ENCODE measurements around the gene METTL13.
A peak's percentile ranks its signal among the peaks of the same experiment; 100 is the strongest.

Gene METTL13

DNA sequence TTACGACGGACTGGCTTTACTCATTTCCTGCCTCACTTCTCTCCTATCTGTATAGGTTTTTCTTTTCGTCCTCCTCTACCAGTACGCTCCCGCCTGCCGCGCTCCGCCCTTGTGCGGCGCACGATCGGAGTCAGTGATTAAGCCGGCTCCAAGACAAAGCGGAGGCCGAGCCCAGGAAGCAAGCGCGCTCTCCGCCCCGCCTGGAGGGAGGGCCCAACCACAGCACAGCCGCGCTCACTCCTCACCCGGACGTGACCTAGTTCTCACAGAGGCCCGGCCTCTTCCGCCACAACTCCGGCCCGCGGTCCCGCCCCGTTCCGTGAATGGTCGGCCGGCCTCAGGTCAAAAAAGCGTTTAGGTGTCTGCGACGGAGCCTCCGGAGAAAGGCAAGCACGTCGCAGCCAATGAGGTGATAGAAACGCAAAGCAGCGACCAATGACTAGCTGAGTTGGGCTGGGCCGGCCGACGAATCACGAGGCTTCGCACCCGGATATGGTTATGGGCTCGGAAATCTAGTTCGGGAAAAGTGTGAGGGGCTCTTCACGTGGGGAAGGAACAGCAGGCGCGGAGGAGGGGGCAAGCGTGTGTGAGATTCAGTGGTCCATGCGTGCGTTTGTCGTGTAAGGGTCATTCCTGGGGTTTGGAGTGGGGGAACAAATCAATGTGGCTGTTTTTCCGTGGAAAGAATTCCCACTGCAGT lies at the start of gene METTL13:
METTL13 (plus strand) TSS at position 485 of the 700 bp plus-strand sequence. CDS start 308 bp downstream, outside the sequence.
- peak; percentile 94 to 97 for DNase-seq (ENCODE audit: extremely low read depth in 1 of 2, low read depth in 1 of 2)

GRCh38 chr1:171736196-171736595 lies 45.3 kb upstream of the METTL13 start:
- DNase-seq (ENCODE audit: extremely low read depth in 1 of 2, low read depth in 1 of 2), result no peak

DNA sequence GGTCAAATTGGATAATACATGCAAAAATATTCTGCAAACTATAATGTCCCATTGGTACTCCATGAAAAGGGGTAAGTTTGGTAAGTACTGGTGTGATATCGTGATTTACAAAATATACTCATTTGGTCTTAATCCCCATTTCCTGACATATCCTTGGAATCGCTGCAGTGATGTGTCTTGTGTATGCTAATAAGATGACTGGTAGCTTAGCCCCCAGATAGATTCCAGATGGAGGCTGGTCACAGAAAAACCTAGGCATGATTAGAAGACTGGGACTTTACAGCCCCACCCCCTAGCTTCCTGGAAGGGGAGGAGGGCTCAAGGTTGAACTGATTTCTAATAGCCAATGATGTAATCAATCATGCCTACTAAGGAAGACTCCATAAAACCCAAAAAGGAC lies 42.5 kb upstream of the METTL13 start:
- no peak for DNase-seq (ENCODE audit: extremely low read depth in 1 of 2, low read depth in 1 of 2)

- DNase-seq (ENCODE audit: extremely low read depth in 1 of 2, low read depth in 1 of 2), result no peak
These were observed 41.8 kb upstream of the METTL13 start for GRCh38 chr1:171739656-171740055.

DNA sequence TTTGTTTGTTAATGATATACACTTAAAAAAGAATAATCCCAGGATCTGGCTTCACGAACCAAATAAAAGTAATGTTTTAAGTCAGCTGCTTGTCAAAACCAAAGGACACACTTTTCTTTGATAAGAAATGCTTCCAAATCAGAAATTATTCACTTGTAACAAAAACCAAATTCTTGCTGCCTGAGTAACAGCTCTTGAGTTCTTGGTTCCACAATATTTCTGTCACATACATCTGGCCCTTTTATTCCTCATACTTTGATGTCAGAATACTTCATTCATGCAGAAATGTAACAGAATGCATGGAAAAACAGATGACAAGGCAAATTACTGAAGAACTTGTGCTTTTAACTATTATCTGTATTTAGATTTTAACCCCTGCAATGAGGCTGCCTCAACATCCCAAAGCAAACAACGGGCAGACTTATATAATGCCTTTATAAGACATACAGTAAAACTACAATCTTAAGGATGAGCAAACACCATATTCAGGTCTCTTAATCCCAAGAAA lies 41.0 kb upstream of the METTL13 start:
- no peak for DNase-seq (ENCODE audit: extremely low read depth in 1 of 2, low read depth in 1 of 2)

GRCh38 chr1:171740987-171741871 lies 40.2 kb upstream of the METTL13 start:
- no peak for DNase-seq (ENCODE audit: extremely low read depth in 1 of 2, low read depth in 1 of 2)

GRCh38 chr1:171741872-171742576 lies 39.4 kb upstream of the METTL13 start, which contains the start of gene VAMP4:
Gene VAMP4, minus strand, starts transcription at chr1:171742065. Its CDS starts 3,651 bp downstream, at chr1:171738414.
- peak; percentile 49 to 79 for DNase-seq (ENCODE audit: extremely low read depth in 1 of 2, low read depth in 1 of 2)

GRCh38 chr1:171742577-171742922 lies 38.9 kb upstream of the METTL13 start:
- DNase-seq (ENCODE audit: extremely low read depth in 1 of 2, low read depth in 1 of 2), result no peak

- DNase-seq (ENCODE audit: extremely low read depth in 1 of 2, low read depth in 1 of 2), result no peak
These were observed 38.2 kb upstream of the METTL13 start for GRCh38 chr1:171743081-171743870.

- no peak for DNase-seq (ENCODE audit: extremely low read depth in 1 of 2, low read depth in 1 of 2)
These were observed 36.5 kb upstream of the METTL13 start for GRCh38 chr1:171744986-171745385.

GRCh38 chr1:171748651-171749050 lies 32.8 kb upstream of the METTL13 start:
- DNase-seq (ENCODE audit: extremely low read depth in 1 of 2, low read depth in 1 of 2), result no peak

DNA sequence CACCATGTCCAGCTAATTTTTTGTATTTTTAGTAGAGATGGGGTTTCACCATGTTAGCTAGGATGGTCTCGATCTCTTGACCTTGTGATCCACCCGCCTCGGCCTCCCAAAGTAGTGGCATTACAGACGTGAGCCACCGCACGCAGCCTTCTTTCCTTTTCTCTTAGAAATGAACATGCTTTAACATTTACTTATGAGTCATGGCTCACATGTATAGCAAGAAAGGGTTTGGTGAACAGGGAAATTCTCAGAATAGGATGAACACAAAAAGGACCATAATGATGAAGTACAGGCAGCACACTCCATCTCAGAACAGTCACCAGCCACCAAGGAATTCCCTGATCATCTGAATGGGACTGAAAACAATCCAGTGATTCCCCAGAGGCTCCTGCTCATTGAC lies 30.2 kb upstream of the METTL13 start:
- DNase-seq (ENCODE audit: extremely low read depth in 1 of 2, low read depth in 1 of 2), result no peak

DNA sequence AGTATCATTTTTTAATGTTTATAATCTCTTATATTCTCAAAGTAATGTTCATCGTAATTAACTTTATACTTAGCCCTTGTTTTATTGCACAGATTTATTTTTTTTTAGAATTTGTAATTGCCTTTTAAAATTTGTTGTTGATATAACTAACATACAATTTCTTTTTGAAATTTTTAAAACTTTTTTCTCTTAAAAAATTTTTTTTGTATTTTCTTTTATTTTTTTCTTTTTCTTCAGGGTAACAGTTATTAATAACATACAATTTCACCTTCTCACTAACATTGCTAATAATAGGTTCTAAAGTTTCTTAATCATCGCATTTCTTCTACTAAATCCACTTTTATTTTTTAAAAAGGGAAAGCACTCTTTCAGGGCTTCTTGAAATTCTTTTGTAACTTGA lies 28.3 kb upstream of the METTL13 start:
- no peak for DNase-seq (ENCODE audit: extremely low read depth in 1 of 2, low read depth in 1 of 2)

- DNase-seq (ENCODE audit: extremely low read depth in 1 of 2, low read depth in 1 of 2), result no peak
These were observed 27.6 kb upstream of the METTL13 start for GRCh38 chr1:171753685-171754352.

GRCh38 chr1:171754353-171754705 lies 27.1 kb upstream of the METTL13 start:
- DNase-seq (ENCODE audit: extremely low read depth in 1 of 2, low read depth in 1 of 2), result no peak

GRCh38 chr1:171754971-171755370 lies 26.5 kb upstream of the METTL13 start:
- DNase-seq (ENCODE audit: extremely low read depth in 1 of 2, low read depth in 1 of 2), result no peak

DNA sequence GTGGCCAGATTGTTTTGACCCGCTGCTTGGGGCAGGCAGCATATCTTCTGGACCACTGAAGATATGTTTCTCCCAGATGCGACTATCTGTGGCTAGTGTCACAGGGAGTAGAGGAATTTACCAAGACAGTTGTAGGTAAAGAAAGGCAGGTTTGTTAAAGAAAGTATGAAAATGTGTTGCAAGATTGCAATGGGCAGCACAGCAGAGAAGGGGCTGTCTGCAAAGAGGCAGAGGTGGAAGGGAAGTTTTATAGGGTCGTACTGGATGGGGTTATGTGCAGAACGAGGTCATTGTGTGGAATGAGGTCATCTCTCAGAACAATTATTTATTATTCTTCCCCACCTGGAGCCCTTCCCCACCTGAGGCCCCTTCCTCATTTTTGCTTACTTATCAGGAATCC lies 24.6 kb upstream of the METTL13 start:
- DNase-seq (ENCODE audit: extremely low read depth in 1 of 2, low read depth in 1 of 2), result no peak

DNA sequence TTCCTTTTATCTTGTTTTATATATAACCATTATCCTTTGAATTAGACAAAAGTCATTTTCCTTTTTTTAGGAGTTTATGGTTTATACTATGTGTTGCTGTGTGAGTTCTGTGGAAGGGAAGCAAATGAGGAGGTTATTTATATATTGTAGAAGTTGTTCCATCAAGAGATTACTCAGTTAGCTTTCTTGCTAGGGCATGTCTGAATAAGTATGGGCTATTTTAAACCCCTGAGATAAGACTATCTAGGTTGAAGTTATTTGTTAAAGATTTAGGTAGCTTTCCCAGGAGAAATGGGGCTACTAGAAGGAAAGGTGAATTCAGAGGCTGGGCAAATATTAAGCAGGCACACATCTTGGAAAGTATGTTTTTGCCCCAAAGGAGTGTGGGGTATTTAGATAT lies 23.4 kb upstream of the METTL13 start:
- DNase-seq (ENCODE audit: extremely low read depth in 1 of 2, low read depth in 1 of 2), result no peak

DNA sequence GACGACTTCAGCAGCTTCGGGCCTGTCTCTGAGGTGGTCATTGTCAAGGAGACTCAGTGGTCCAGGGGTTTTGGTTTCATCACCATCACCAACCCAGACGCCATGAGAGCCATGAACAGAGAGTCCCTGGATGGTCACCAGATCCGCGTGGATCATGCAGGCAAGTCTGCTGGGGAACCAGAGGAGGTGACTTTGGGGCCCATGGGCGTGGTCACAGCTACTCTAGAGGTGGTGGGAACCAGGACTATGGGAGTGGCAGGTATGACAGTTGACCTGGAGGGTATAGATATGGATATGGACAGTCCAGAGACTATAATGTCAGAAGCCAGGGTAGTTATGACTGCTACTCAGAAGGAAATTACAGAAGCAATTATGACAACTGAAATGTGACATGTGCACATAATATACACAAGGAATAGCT lies 19.3 kb upstream of the METTL13 start:
- no peak for DNase-seq (ENCODE audit: extremely low read depth in 1 of 2, low read depth in 1 of 2)

DNA sequence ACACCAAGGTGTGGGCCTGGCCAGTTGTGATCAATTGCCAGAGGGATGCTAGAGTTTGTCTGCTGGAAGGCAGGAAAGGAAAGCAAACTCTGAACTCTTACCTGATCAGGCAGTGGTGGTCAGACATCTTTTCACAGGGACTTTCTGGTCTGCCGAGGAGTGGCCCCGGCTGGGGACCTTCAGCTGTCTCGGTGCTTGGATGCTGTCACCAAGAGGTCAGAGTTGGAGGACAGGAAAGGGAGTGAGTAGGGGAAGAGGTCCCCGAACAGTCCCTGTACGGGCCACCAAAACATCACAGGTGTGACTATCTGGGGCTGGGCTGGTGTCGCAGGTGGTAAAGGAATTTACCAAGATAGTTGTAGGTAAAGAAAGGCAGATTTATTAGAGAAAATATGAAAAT lies 17.7 kb upstream of the METTL13 start:
- no peak for DNase-seq (ENCODE audit: extremely low read depth in 1 of 2, low read depth in 1 of 2)
